Heart left ventricle (tissue), 16 donors: ENCODE data around the gene RABEP2. TPM values are rescaled to one million over a fixed set of nuclear protein-coding genes. Genes with fewer than 3 reads are reported as not detected.

Experiments used
- ATAC-seq, 4 donors: fragments of 200-7000 bp; cut with Tn5 transposase; one replicate each; pipeline ENCODE4 v1.9.1; 2020 to 2022; ENCODE audit warnings: moderate library complexity in 4 of 4, mild to moderate bottlenecking in 3 of 4, moderate number of reproducible peaks in 1 of 4
- DNase-seq, 5 donors: peaks; one replicate each; pipeline ENCODE4 v3.0.0-alpha.2; 2020
- H3K27ac ChIP-seq, 12 donors: fragments of 200-600 bp; sonication (generic) in 4 of 12; one replicate each; pipeline versions ENCODE4 v1.5.0 to v1.8.0; 2016 to 2022; ENCODE audit warnings: mild to moderate bottlenecking in 2 of 12
- H3K27me3 ChIP-seq, 9 donors: fragments of 200-600 bp; sonication (generic) in 2 of 9; one replicate each; pipeline versions ENCODE4 v1.5.1 to v1.8.0; 2016 to 2022; ENCODE audit warnings: mild to moderate bottlenecking in 3 of 9
- H3K36me3 ChIP-seq, 9 donors: fragments of 200-600 bp; sonication (generic) in 2 of 9; one replicate each; pipeline versions ENCODE4 v1.5.0 to v1.8.0; 2018 to 2022; ENCODE audit warnings: mild to moderate bottlenecking in 2 of 9
- H3K4me1 ChIP-seq, 12 donors: fragments of 200-600 bp; sonication (generic) in 4 of 12; one replicate each; pipeline versions ENCODE4 v1.5.0 to v1.8.0; 2016 to 2022; ENCODE audit warnings: mild to moderate bottlenecking in 3 of 12
- H3K4me3 ChIP-seq, 12 donors: fragments of 200-600 bp; sonication (generic) in 4 of 12; one replicate each; pipeline versions ENCODE4 v1.5.0 to v1.8.0; 2017 to 2022; ENCODE audit warnings: mild to moderate bottlenecking in 9 of 12, moderate library complexity in 4 of 12
- H3K9me3 ChIP-seq, 12 donors: fragments of 200-600 bp; sonication (generic) in 4 of 12; one replicate each; pipeline versions ENCODE4 v1.5.0 to v1.8.0; 2016 to 2022; ENCODE audit warnings: mild to moderate bottlenecking in 1 of 12
- CTCF ChIP-seq, 12 donors: fragments of 200-600 bp; sonication (generic) in 4 of 12; IDR thresholded peaks; one replicate each; pipeline versions ENCODE4 v1.5.0 to v1.8.0; 2018 to 2022; ENCODE audit warnings: antibody characterized with exemption in 12 of 12, mild to moderate bottlenecking in 5 of 12
- POLR2A ChIP-seq, 2 donors: fragments of 450-650 bp; IDR thresholded peaks; one replicate each; pipeline ENCODE4 v1.6.1; 2017; ENCODE audit warnings: antibody characterized with exemption in 2 of 2, mild to moderate bottlenecking in 2 of 2, moderate library complexity in 2 of 2
- WGBS, 4 donors: extraction: QIAGEN DNeasy Blood & Tissue Kit in 2 of 4; methylation state at CpG; one replicate each; pipeline versions ENCODE4 v1.1.5 to v1.1.7; 2013 to 2018; 5-methylcytosine and 5-hydroxymethylcytosine counted together
- intact Hi-C, 10 donors: fragments of 100-400 bp; cut with DNase I; formaldehyde crosslinking; loops; one replicate each; pipeline versions ENCODE4 v1.11.1 to v1.14.2; 2022
- polyA plus RNA-seq, 2 donors: library from polyadenylated mRNA; stranded (reverse); fragments of 200-250 nt; gene quantifications; one replicate each; pipeline ENCODE4 v1.2.3, GENCODE V29; 2013
- total RNA-seq, 9 donors: library from RNA; depleted of rRNA in 2 of 9; stranded (reverse); fragments of >200 nt in 2 of 9; fragmentation: NEBNext Ultra II Directional in 3 of 9; extraction: Animal tissue kit (Norgen Biotek cat#: 25700) in 3 of 9; gene quantifications; one replicate each; pipeline versions ENCODE4 v1.1.0 to v1.2.4, GENCODE V29; 2016 to 2023
- donor health status: ischemic (EF 13 %, LVEDD 7.1; RV severe dilation, severe dysfunction).
- donor health status: healthy with polysubstance abuse.
- donor health status: DM: no; HTN: yes; CAD: no.
- donor health status: DM: no; HTN: no; CAD: no.
- donor health status: ischemic (EF 25% LVEDD 6.9; RV normal size, moderate dysfunction).
- donor health status: ischemic (EF 25% LVEDD 5.7; RV mildly dilated, moderate dysfunction).
- donor health status: healthy.
- donor health status: DM: yes; HTN: yes; CAD: no.
- donor health status: ischemic (EF 35%, LVEDD 5.7; RV mildly dilated, moderate dysfunction).
- donor health status: nonischemic (EF 11% LVEDD 7.7; RV severe dilation, severe dysfunction).
- donor health status: DM: yes; HTN: yes; CAD: no.
- donor health status: PGD.
- donor health status: ischemic (EF 29% LVEDD 5.4; RV normal size, mild dysfunction).
- donor health status: nonischemic (EF 23%, LVEDD 6.1; RV moderate dilation, normal function).

The RABEP2 gene
- total and polyA plus RNA-seq, 11 donors: 10.2 to 31.1 (median 14.9) TPM

- intact Hi-C loops: no loop called here
- DNase-seq (no peak), ATAC-seq (no peak)
- Histone ChIP-seq H3K9me3 (no peaks in the 10 kb centered on the region), H3K4me1 (no peaks in the 10 kb centered on the region), H3K36me3 (peaks cover 0 to 42% (median 37%) of the 10 kb centered on the region in 9 donors), H3K27ac (no peak overlapping the region), H3K27me3 (no peaks in the 10 kb centered on the region), H3K4me3 (no peak overlapping the region)
- TF ChIP-seq POLR2A (IDR thresholded peaks at IDR 0.05) (no peak), CTCF (IDR thresholded peaks at IDR 0.05) (no peak)
- 82 to 92% (median 89%) methylated on average over 19 to 29 of the region's 29 CpGs for WGBS, 4 donors
Observed at GRCh38 chr16:28903344-28904042, 21.5 kb downstream of the RABEP2 start.

GRCh38 chr16:28902909-28903308 is 22.1 kb downstream of the RABEP2 start:
- TF ChIP-seq CTCF (IDR thresholded peaks at IDR 0.05) (no peak), POLR2A (IDR thresholded peaks at IDR 0.05) (no peak)
- WGBS, 4 donors: 64 to 72% (median 69%) methylated on average over 11 of the region's 11 CpGs
- Histone ChIP-seq H3K9me3 (no peaks in the 10 kb centered on the region), H3K27me3 (no peaks in the 10 kb centered on the region), H3K36me3 (peaks cover 0 to 38% (median 31%) of the 10 kb centered on the region in 9 donors), H3K4me3 (no peak overlapping the region), H3K4me1 (no peaks in the 10 kb centered on the region), H3K27ac (no peak overlapping the region)
- intact Hi-C loops: no loop called here
- ATAC-seq: peak in 2 of 4 donors; percentile 20 to 35
- no peak for DNase-seq

GRCh38 chr16:28901862-28902261 is 23.2 kb downstream of the RABEP2 start:
- H3K4me3 ChIP-seq: no peak overlapping the region
- H3K9me3 ChIP-seq: no peaks in the 10 kb centered on the region
- intact Hi-C loops: no loop called here
- no peaks in the 10 kb centered on the region for H3K4me1 ChIP-seq
- no peak overlapping the region for H3K27ac ChIP-seq
- DNase-seq (no peak), ATAC-seq (no peak)
- H3K36me3 ChIP-seq: peaks cover 0 to 27% (median 21%) of the 10 kb centered on the region in 9 donors
- no peaks in the 10 kb centered on the region for H3K27me3 ChIP-seq
- TF ChIP-seq POLR2A (IDR thresholded peaks at IDR 0.05) (no peak), CTCF (IDR thresholded peaks at IDR 0.05) (no peak)
- 84 to 100% (median 88%) methylated on average over 2 to 15 of the region's 15 CpGs for WGBS, 4 donors

- no peak for TF ChIP-seq POLR2A (IDR thresholded peaks at IDR 0.05)
- TF ChIP-seq CTCF (IDR thresholded peaks at IDR 0.05): no peak
- H3K4me1 ChIP-seq: no peaks in the 10 kb centered on the region
- H3K4me3 ChIP-seq: no peak overlapping the region
- DNase-seq (no peak), ATAC-seq (no peak)
- intact Hi-C loops: no loop called here
- H3K9me3 ChIP-seq: no peaks in the 10 kb centered on the region
- peaks cover 0 to 18% (median 10%) of the 10 kb centered on the region in 9 donors for H3K36me3 ChIP-seq
- no peak overlapping the region for H3K27ac ChIP-seq
- no peaks in the 10 kb centered on the region for H3K27me3 ChIP-seq
- 90 to 93% (median 91%) methylated on average over 12 to 25 of the region's 25 CpGs for WGBS, 4 donors
Observed at GRCh38 chr16:28900601-28901000, 24.4 kb downstream of the RABEP2 start.
